ENCODE results near the gene AP3S1.

AP3S1 gene

GRCh38 chr5:115920171-115920725 lies 78.5 kb downstream of the AP3S1 start:
- no peak for TF ChIP-seq CTCF (IDR thresholded peaks at IDR 0.05)

GRCh38 chr5:115930630-115931337 lies 89.0 kb downstream of the AP3S1 start:
- no peak for TF ChIP-seq CTCF (IDR thresholded peaks at IDR 0.05)

- TF ChIP-seq CTCF (IDR thresholded peaks at IDR 0.05) = no peak
These were observed 91.3 kb downstream of the AP3S1 start for GRCh38 chr5:115932991-115933390.

- no peak for TF ChIP-seq CTCF (IDR thresholded peaks at IDR 0.05)
These were observed 92.7 kb downstream of the AP3S1 start for GRCh38 chr5:115934388-115934974.

GRCh38 chr5:115936031-115936430 lies 94.3 kb downstream of the AP3S1 start:
- no peak for TF ChIP-seq CTCF (IDR thresholded peaks at IDR 0.05)

GRCh38 chr5:115939059-115939458 lies 97.3 kb downstream of the AP3S1 start:
- no peak for TF ChIP-seq CTCF (IDR thresholded peaks at IDR 0.05)

GRCh38 chr5:115940080-115940810 lies 98.5 kb downstream of the AP3S1 start:
- no peak for TF ChIP-seq CTCF (IDR thresholded peaks at IDR 0.05)

Measured in LNCAP (cell line).